ENCODE results near the gene SMC3.

SMC3 gene

GRCh38 chr10:110613996-110614495 is 46.6 kb downstream of the SMC3 start:
- ChIA-PET POLR2A (no interaction called here), CTCF (interaction anchor here (0.9 to 4.8 kb wide), 4 partner anchors 10 to 59 kb away, joined by 3 to 20 read pairs (median 8); no protein-coding TSS in a partner anchor)
- TF ChIP-seq CTCF (IDR thresholded peaks at IDR 0.05; ENCODE audit: insufficient read depth, low read length, missing control alignments) = no peak
- H3K4me3 ChIP-seq (ENCODE audit: low read depth, low read length) = no peak overlapping the region
- DNase-seq (ENCODE audit: low read depth, low spot score) = no peak

GRCh38 chr10:110615057-110615747 is 47.7 kb downstream of the SMC3 start:
- CTCF ChIA-PET = interaction anchor here (0.6 to 4.8 kb wide), 9 partner anchors 11 to 308 kb away, joined by 3 to 20 read pairs (median 4); no protein-coding TSS in a partner anchor
- no peak for DNase-seq (ENCODE audit: low read depth, low spot score)
- H3K4me3 ChIP-seq (ENCODE audit: low read depth, low read length) = no peak overlapping the region
- TF ChIP-seq CTCF (IDR thresholded peaks at IDR 0.05; ENCODE audit: insufficient read depth, low read length, missing control alignments) = no peak
- POLR2A ChIA-PET = no interaction called here

- CTCF ChIA-PET = interaction anchor here (0.7 to 4.8 kb wide), 4 partner anchors 9 to 288 kb away, joined by 3 to 20 read pairs (median 7); no protein-coding TSS in a partner anchor
- H3K4me3 ChIP-seq (ENCODE audit: low read depth, low read length) = no peak overlapping the region
- DNase-seq (ENCODE audit: low read depth, low spot score) = no peak
- POLR2A ChIA-PET = no interaction called here
- TF ChIP-seq CTCF (IDR thresholded peaks at IDR 0.05; ENCODE audit: insufficient read depth, low read length, missing control alignments) = no peak
Measured at GRCh38 chr10:110616493-110617033, 49.1 kb downstream of the SMC3 start.

GRCh38 chr10:110617425-110618229 is 50.1 kb downstream of the SMC3 start:
- no peak for DNase-seq (ENCODE audit: low read depth, low spot score)
- CTCF ChIA-PET = interaction anchor here (0.7 to 4.8 kb wide), 3 partner anchors 10 to 55 kb away, joined by 3 to 20 read pairs (median 10); no protein-coding TSS in a partner anchor
- POLR2A ChIA-PET = no interaction called here
- no peak overlapping the region for H3K4me3 ChIP-seq (ENCODE audit: low read depth, low read length)
- TF ChIP-seq CTCF (IDR thresholded peaks at IDR 0.05; ENCODE audit: insufficient read depth, low read length, missing control alignments) = no peak

GRCh38 chr10:110618230-110618610 is 50.7 kb downstream of the SMC3 start:
- TF ChIP-seq CTCF (IDR thresholded peaks at IDR 0.05; ENCODE audit: insufficient read depth, low read length, missing control alignments) = no peak
- H3K4me3 ChIP-seq (ENCODE audit: low read depth, low read length) = no peak overlapping the region
- no peak for DNase-seq (ENCODE audit: low read depth, low spot score)
- ChIA-PET CTCF (interaction anchor here (1.1 to 4.8 kb wide), 5 partner anchors 8 to 64 kb away, joined by 3 to 20 read pairs (median 10); no protein-coding TSS in a partner anchor), POLR2A (no interaction called here)

All from AG04449 (cell line).